Motor neuron (in vitro differentiated cells): ENCODE measurements around the gene DCLRE1B. TPM values are rescaled to one million over a fixed set of nuclear protein-coding genes. Genes with fewer than 3 reads are reported as not detected.

Experiments
- ATAC-seq, 8 experiments: fragments of 200-7000 bp; cut with Tn5 transposase; replicated peaks in 6 of 8; 2 replicates each; pipeline ENCODE4 v1.8.0; 2021; ENCODE audit warnings: mild to moderate bottlenecking in 8 of 8, moderate library complexity in 8 of 8
- H3K27ac ChIP-seq, 2 donors: fragments of 250-450 bp; sonication (Bioruptor Pico); 2 replicates each; pipeline ENCODE4 v1.9.0; 2021; ENCODE audit warnings: antibody characterized with exemption in 2 of 2, mild to moderate bottlenecking in 2 of 2, moderate library complexity in 1 of 2
- H3K4me1 ChIP-seq, 2 donors: fragments of 250-450 bp; sonication (Bioruptor Pico); replicated peaks in 1 of 2; 2 replicates each; pipeline ENCODE4 v1.6.1; 2021; ENCODE audit warnings: antibody characterized with exemption in 2 of 2, mild to moderate bottlenecking in 2 of 2, moderate library complexity in 1 of 2
- H3K4me3 ChIP-seq, 5 donors: fragments of 250-450 bp; sonication (Bioruptor Pico); 2 replicates each; pipeline ENCODE4 v1.9.0; 2021; ENCODE audit warnings: antibody characterized with exemption in 5 of 5, mild to moderate bottlenecking in 5 of 5, moderate library complexity in 4 of 5
- WGBS, 10 experiments: fragments of 450-650 bp; shearing (Covaris generic); methylation state at CpG; one replicate each; pipeline ENCODE4 v1.0.0; 2022; 5-methylcytosine and 5-hydroxymethylcytosine counted together
- in situ Hi-C, 9 experiments: fragments of 400-800 bp; cut with MboI; loops; one replicate each; pipeline ENCODE4 v1.15.0; 2021; ENCODE audit warnings: low sequenced_read_pairs in 9 of 9, low pct_unique_long_range_greater_than_20kb in 2 of 9; ENCODE audit not compliant: unreplicated experiment in 9 of 9
- total RNA-seq, 8 experiments: library from RNA; unstranded; fragments of 300-600 nt; gene quantifications; 2 replicates each; pipeline versions ENCODE4 v1.2.3 to v1.2.4, GENCODE V29; 2022

Gene DCLRE1B
- total RNA-seq, 8 experiments from 2014 or later, result 1.6 to 14.2 (median 6.4) TPM

- in situ Hi-C loops, result no loop called here
- Histone ChIP-seq H3K4me3 (no peak overlapping the region), H3K4me1 (no peaks in the 10 kb centered on the region), H3K27ac (no peak overlapping the region)
- ATAC-seq, result no peak
- WGBS, 10 experiments, result 72 to 100% (median 88%) methylated on average over 1 to 8 of the region's 8 CpGs; no CpG with 5 or more reads in 2 of the 10 experiments
These were observed 9.2 kb upstream of the DCLRE1B start for GRCh38 chr1:113895961-113896360.

GRCh38 chr1:113898241-113898814 lies 6.8 kb upstream of the DCLRE1B start:
- no peak for ATAC-seq
- in situ Hi-C loops, result no loop called here
- Histone ChIP-seq H3K4me3 (no peak overlapping the region), H3K27ac (no peak overlapping the region), H3K4me1 (peaks cover 2 to 3% of the 10 kb centered on the region in 2 donors)
- 89 to 100% (median 100%) methylated on average over 1 of the region's 1 CpG; no CpG with 5 or more reads in 2 of the 10 experiments for WGBS, 10 experiments

DNA sequence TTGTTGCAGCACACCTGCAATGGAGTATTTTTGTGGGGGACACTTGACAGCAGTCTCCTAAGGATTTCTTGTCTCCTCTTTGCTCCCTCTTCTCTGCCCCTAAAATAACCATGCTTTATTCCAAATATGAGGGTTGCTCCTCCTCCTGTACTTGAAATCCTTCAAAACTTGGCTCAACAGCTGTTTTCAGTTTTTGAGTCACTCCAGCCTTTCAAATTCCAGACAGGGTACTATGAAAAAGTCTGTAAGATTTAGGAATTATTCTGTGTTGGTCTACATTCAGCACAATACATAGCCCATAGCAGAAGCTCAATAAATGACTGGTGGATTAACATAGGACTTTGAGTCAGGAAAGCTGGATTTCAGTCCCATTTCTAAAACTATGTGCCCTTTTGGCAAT lies 6.0 kb upstream of the DCLRE1B start:
- no peak for ATAC-seq
- Histone ChIP-seq H3K4me1 (peaks cover 8% of the 10 kb centered on the region in 2 donors), H3K4me3 (no peak overlapping the region), H3K27ac (no peak overlapping the region)
- in situ Hi-C loops, result no loop called here

- no peak for ATAC-seq
- Histone ChIP-seq H3K4me1 (peaks cover 9 to 12% of the 10 kb centered on the region in 2 donors), H3K4me3 (no peak overlapping the region), H3K27ac (no peak overlapping the region)
- WGBS, 10 experiments, result 75 to 100% (median 91%) methylated on average over 1 to 3 of the region's 3 CpGs; no CpG with 5 or more reads in 1 of the 10 experiments
- in situ Hi-C loops, result loop anchor here in 1 of 9 experiments (25.0 kb wide), 1 partner anchor 89 kb away; the partner anchor contains the start of gene RSBN1
These were observed 3.9 kb upstream of the DCLRE1B start for GRCh38 chr1:113901191-113901590.

DNA sequence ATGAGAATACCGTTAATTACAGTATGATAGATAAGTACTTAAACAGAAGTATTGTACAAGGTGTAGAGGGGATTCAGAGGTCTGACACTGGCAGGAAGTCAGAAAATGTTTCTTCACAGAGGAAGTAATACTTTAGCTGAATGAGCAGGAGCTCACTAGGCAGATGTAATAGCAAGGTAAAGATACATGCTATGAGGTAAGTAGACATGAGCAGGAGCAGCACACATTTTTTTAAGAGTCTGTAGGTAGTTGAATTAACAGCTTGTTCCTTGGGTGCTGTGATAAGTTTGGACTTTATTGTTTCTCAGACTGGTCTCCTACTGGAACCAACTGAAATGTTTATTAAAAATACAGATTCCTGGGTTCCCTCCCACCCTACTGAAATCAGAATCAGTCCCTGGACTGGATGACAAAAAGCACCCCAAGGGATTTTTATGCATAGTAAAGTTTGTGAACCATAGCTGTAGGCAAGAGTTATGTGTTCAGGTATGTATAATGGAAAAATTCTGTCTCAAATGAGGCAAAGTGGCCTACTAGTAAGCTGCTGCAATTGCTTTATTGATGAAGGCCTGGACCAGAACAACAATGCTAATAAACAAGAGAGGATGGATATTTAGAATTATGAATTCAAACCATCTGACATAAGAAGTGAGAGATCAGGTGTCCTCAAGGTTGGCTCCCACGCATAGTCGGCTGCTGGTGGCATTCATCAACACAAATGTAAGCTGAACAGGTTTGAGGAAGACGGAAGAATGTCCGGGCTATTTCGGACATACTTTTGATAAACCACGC lies 1.4 kb upstream of the DCLRE1B start:
- H3K4me3 ChIP-seq, result peak overlapping the region; percentile 48 to 71 (median 58)
- no peak for ATAC-seq
- H3K4me1 ChIP-seq, result peaks cover 10 to 14% of the 10 kb centered on the region in 2 donors
- whole genome bisulfite sequencing, 10 experiments, result 8 to 100% (median 37%) methylated on average over 1 to 7 of the region's 7 CpGs
- H3K27ac ChIP-seq, result peak overlapping the region; percentile 88 to 90
- in situ Hi-C loops, result loop anchor here in 1 of 9 experiments (25.0 kb wide), 1 partner anchor 91 kb away; the partner anchor contains the start of gene RSBN1

DNA sequence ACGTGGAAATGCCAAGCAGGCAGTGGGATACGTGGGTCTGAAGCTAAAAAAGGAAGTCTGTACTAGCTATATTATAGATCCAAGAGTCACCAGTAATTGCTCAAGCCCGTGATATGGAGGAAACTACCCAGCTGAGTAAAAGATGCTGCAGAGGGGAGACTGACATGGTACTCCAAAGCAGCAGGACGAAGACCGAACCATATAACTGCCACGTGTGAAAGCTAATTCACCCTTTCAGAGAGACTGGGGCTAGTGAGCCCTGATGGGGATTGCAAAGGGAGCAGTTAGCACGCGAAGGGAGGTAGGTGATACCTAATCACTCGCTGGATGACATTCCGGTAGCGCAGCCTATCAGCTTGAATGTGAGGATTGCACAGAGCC lies 843 bp upstream of the DCLRE1B start:
- 0 to 2% (median 0%) methylated on average over 1 to 10 of the region's 11 CpGs; no CpG with 5 or more reads in 2 of the 10 experiments for WGBS, 10 experiments
- Histone ChIP-seq H3K4me3 (peak overlapping the region; percentile 48 to 71 (median 58)), H3K4me1 (peaks cover 10 to 14% of the 10 kb centered on the region in 2 donors), H3K27ac (peak overlapping the region; percentile 88 to 90)
- peak in 1 of 8 experiments; percentile 41 for ATAC-seq
- in situ Hi-C loops, result loop anchor here in 1 of 9 experiments (25.0 kb wide), 1 partner anchor 92 kb away; the partner anchor contains the start of gene RSBN1

GRCh38 chr1:113905435-113905861 lies 322 bp downstream of the DCLRE1B start:
- Histone ChIP-seq H3K4me3 (peak overlapping the region; percentile 48 to 71 (median 58)), H3K4me1 (peaks cover 10 to 14% of the 10 kb centered on the region in 2 donors), H3K27ac (peak overlapping the region in 1 of 2 donors; percentile 17)
- whole genome bisulfite sequencing, 10 experiments, result 0% methylated on average over 2 to 9 of the region's 17 CpGs; no CpG with 5 or more reads in 4 of the 10 experiments
- in situ Hi-C loops, result loop anchor here in 1 of 9 experiments (25.0 kb wide), 1 partner anchor 93 kb away; the partner anchor contains the start of gene RSBN1
- peak in 3 of 8 experiments; percentile 0 to 1 (median 0) for ATAC-seq

GRCh38 chr1:113912594-113913311 lies 7.6 kb downstream of the DCLRE1B start:
- WGBS, 10 experiments, result 62 to 100% (median 85%) methylated on average over 1 to 6 of the region's 6 CpGs
- H3K27ac ChIP-seq, result no peak overlapping the region
- no peaks in the 10 kb centered on the region for H3K4me1 ChIP-seq
- H3K4me3 ChIP-seq, result no peak overlapping the region
- in situ Hi-C loops, result loop anchor here in 1 of 9 experiments (25.0 kb wide), 1 partner anchor 100 kb away; the partner anchor contains the start of gene RSBN1
- ATAC-seq, result peak in 5 of 8 experiments; percentile 31 to 96 (median 78)

GRCh38 chr1:113913312-113913668 lies 8.2 kb downstream of the DCLRE1B start:
- ATAC-seq, result no peak
- WGBS, 10 experiments, result 40 to 88% (median 79%) methylated on average over 1 to 3 of the region's 3 CpGs; no CpG with 5 or more reads in 3 of the 10 experiments
- no peak overlapping the region for H3K4me3 ChIP-seq
- no peak overlapping the region for H3K27ac ChIP-seq
- in situ Hi-C loops, result loop anchor here in 1 of 9 experiments (25.0 kb wide), 1 partner anchor 101 kb away; the partner anchor contains the start of gene RSBN1
- H3K4me1 ChIP-seq, result no peaks in the 10 kb centered on the region

DNA sequence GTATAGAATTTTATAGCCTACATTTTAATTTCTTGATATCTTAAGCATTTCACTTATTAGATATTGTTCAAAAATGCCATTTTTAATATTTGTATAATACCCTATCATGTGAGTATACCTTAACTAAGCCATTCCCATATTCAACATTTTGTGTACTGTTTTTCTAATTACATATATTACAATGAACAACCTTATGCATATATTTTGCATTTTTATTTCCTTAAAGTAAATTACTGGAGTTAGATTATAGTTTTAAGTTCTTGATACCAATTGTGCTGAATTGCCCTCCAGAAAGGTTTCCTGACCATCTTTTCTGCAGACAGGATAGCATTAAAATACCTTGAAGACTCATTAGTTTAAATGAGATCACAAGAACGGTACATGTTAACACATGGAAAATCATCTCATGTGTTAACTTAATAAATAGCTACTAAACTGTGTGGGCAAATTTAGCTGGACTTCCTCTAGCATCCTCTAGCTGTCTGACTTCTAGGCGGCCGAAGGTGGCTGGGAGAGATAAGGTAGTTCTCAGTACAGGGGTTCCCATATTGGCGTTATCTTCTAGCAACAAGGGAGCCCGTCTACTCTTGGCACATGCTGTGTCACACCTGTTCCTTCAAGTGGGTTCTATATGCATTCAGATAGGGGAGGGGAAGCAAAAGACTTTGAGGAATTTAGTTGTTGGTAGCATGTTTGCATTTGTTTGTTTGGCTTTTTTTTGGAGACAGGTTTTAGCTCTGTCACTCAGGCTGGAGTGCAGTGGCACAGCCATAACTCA lies 8.9 kb downstream of the DCLRE1B start:
- H3K27ac ChIP-seq, result no peak overlapping the region
- no peaks in the 10 kb centered on the region for H3K4me1 ChIP-seq
- H3K4me3 ChIP-seq, result no peak overlapping the region
- in situ Hi-C loops, result loop anchor here in 1 of 9 experiments (25.0 kb wide), 1 partner anchor 102 kb away; the partner anchor contains the start of gene RSBN1
- whole genome bisulfite sequencing, 10 experiments, result 80 to 100% (median 94%) methylated on average over 1 to 5 of the region's 5 CpGs; no CpG with 5 or more reads in 2 of the 10 experiments
- ATAC-seq, result no peak

- no peak for ATAC-seq
- no peak overlapping the region for H3K27ac ChIP-seq
- no peak overlapping the region for H3K4me3 ChIP-seq
- in situ Hi-C loops, result loop anchor here in 1 of 9 experiments (25.0 kb wide), 1 partner anchor 105 kb away; the partner anchor contains the start of gene RSBN1
- 80 to 100% (median 93%) methylated on average over 1 to 5 of the region's 5 CpGs; no CpG with 5 or more reads in 3 of the 10 experiments for WGBS, 10 experiments
- no peaks in the 10 kb centered on the region for H3K4me1 ChIP-seq
These were observed 11.8 kb downstream of the DCLRE1B start for GRCh38 chr1:113916974-113917373.
